ENCODE measurements around the gene UNC13B.

The UNC13B gene

DNA sequence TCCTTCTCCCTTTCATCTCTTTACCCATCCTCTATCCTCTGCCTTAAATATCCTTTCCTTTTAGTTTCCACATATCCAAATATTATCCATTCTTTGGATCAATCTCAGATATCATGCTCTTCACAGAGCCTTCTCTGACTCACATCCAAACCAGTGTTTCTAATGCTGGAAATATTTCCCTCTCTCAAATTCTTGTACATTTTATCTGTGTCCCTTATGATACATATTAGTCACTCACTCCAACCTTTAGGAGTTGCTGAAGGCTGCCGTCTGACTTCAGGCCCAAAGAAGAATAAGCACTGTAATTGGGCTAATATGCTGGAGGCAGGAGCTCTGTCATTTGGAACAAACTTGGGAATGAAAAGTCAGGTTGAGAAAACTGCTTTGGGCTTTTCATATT lies 171.7 kb downstream of the UNC13B start:
- DNase-seq (ENCODE audit: low read depth in 2 of 2): peak; percentile 51 to 64

DNA sequence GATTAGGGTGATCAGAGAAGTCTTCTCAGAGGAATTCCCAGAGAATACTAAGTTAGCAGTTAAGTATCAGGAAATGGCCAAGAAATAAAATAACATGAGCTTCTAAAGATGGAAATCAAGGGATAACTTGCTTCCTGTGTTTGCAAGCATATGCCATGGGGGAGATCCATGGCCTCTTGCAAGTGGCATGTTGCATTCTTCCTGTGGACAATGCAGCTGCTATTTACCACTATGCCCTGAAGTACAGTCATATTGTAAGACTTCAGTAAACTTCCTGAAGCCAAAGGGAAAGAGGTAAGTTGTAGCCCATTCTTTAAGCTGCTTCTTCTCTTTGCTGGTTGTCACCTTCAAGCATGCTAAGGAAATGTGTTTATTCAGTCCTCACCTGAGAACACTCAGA lies 173.4 kb downstream of the UNC13B start:
- DNase-seq (ENCODE audit: low read depth in 2 of 2): no peak

DNA sequence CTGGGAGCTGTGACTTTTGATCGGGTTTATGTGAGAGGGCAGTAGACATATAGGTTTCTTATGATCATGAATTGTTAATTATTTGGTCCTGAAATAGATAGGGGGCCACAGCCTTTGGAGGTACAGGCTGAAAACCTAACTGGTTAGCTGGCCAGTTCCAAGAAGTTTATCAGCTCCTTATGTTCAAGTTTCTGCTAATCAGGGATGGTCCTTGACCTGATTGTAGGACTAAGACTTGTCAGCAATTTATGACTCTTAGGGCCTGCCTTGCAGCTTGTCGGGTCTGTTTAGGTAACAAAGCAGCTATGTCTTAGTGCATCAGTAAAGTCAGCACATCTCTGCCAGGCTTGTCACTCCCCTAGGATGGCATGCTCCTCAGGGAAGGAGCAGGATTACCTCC lies 176.3 kb downstream of the UNC13B start:
- DNase-seq (ENCODE audit: low read depth in 2 of 2): no peak

DNA sequence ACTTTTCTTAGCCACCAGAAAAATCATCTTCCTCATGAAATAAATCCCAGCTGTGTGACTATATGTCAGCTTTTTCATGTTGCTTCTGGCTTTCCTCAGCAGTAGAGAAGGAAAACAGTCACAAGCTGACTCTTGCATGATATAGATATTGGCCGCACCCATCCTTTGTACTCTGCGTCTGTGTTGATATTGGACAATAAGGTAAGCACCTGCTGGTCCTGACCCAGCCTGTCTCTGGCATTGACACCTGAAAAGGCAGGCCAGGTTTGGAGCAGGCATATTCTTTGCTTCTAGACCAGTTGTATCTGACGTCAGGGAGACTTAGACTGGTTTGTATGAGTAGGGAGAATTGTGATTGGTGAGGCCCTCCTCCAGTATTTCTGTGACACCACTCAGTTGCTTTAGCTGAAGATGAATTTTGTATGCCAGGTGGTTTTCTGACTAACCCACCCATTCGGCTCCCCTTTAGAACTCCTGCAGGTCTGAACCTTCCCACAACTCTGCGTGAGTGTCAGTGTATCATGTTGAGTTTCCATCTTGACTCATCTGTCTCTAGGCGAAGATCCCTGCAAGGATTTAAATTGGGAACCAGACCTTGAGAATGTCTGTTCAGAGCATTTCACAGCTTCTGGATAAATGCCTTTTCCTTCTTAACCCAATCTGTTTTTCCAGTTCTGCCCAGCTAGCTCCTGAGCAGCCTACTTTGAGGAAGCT lies 176.9 kb downstream of the UNC13B start:
- DNase-seq (ENCODE audit: low read depth in 2 of 2): no peak

DNA sequence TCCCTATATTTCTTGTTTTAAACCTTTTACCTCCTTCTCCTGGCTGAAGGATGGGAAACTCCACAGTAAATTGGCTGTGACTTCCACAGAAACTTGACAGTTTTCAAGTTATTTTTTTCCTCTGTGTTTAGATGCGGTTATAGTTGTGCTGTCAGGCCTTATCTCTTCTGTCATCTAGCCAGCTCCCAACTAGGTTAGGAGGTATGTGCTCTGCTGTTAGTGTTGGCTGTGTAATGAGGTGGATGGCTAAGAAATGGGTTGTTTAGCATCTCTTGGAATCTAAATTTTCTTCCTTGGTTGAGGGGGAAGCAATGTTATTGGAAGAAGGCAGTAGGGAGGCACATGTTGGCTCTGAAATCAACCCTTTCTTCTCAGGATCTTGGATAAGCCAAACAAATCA lies 178.2 kb downstream of the UNC13B start:
- peak in 1 of 2 experiments; percentile 17 for DNase-seq (ENCODE audit: low read depth in 2 of 2)

DNA sequence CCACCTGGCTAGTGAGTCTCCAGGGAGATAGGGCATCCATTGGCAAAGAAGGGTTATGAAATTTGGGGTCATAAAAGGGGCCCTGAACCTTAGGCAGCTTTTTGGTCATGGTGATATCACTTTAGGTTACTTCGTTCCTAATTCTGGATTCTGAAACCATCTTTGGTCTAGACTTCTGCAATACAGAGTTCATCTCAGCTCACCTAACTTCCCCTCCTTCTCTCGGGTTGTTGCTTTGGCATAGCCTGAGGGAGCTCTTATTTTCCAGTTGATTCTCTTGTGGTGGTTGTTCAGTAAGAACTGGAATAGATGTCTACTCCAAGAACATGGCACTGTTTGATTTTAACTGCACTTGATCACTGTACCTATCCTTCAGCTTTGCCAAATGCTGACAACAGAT lies 179.2 kb downstream of the UNC13B start:
- no peak for DNase-seq (ENCODE audit: low read depth in 2 of 2)

DNA sequence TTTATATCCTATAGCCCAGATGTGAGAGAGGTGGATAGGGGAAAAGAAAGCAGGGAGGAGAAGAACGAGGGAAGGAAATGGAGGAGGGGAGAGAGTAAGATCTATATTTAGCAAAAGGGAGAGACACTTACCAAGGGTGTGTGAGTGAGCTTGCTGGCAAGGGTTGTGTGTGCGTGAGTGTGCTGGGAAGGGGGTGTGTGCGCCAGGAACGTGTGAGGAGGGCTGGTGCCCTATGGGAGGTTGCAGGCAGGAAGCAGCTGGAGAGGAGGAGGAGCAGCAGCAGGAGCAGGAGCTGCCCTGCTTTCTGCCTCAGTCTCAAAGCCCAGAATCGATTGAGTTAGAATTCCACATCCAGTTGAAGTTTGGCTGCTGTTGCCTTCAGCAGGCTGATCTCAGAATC lies 179.8 kb downstream of the UNC13B start:
- peak; percentile 54 to 58 for DNase-seq (ENCODE audit: low read depth in 2 of 2)

DNA sequence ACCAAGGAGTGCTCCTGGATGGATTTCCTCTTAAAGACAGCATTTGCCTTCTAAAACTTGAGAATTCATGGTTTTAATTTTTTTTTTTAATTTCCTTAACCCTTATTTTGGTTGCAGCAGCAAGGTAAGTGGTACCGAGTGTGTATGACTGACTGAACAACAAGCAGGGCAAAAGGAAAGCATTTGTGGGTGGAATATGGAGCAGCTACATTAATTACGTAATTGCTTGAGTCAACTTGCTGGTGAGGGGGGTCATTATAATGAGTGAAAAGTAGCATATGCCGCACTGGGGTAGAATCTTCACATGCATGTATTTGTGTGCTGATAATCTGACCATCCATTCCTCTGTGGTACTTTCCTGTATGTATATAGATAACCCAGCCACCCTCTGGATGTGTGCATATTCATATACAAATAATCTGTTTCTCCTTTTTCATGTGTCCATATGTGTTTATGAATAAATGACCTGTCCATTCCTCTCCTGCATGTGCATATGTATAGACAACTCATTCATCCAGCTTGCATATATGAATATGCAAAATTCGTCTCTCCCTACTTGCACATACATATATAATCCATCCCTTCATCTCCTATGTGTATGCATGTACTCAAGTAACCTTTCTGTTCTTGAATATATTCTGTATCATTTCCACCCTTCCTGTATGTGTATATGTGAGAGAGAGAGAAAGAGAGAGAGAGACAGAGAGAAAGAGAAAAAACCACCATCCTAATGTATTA lies 180.6 kb downstream of the UNC13B start:
- no peak for DNase-seq (ENCODE audit: low read depth in 2 of 2)

DNA sequence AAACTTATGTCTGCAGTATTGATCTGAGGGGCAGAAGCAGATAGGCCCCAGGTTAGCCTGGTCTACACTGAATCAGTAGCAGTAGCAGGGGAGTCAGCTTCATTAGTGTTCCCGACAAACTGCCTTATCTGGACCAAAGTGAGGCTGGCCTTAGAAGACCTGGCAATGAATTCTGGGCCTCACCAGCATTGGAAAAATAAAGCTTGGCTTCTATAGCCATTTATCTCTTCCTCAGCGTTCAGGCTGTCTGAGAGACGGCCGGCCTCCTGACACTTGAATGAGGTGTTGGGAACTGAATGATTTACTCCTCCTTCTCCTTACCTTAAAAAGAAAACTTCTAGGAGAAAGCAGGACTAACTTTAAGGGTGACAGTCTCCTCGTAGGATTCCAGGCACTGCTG lies 186.3 kb downstream of the UNC13B start:
- no peak for DNase-seq (ENCODE audit: low read depth in 2 of 2)

DNA sequence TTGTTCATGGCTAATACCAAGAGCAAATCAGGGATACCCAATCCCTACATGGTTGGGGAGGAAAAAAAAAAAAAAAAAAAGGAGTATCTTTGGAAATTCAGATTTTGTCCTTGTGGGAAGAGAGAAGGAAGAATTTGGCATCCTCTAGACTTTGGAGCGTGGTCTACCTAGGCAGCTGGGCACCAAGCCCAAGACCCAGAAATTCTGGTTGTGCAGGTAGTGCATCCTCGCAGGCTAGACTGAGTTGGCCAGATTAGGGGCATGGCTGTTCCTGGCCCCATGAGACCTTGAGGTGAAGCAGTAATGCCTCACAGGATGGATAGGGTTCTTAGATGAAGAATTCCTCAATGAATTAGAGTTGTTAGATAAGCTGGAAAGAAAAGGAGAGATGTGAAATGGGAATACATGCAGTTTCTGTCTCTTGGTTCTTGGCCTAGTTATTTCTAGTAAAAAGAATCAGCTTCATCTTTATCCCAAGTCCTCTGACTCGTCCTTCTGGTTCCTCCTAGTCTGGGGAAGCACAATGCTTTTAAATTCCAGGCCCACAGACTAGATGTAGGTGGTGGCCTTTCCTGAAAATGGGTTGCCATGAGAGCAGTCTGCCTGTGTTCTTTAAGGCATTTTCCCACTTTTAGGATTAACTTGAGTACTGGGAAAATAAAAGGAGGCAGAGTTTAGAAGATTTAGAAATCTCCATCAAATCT lies 187.6 kb downstream of the UNC13B start:
- no peak for DNase-seq (ENCODE audit: low read depth in 2 of 2)

DNA sequence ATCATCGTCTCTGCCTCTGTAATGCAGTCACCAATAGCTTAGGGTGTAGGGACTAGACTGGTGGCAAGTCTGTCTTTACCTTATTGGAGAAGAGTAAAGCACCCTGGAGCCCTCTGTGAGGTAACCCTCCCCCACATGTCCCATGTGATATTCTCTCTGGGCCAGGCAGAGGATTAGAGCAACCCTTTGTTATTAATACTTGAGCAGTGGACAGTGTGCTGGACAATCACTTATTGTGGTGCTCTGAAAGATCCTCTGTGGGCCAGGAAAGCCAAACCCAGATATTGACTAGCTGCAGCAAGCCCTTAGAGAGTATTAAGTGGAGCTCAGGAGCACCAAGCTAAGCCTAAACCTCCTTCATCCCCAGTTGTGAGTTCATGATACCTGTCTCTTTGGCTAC lies 188.4 kb downstream of the UNC13B start:
- no peak for DNase-seq (ENCODE audit: low read depth in 2 of 2)

DNA sequence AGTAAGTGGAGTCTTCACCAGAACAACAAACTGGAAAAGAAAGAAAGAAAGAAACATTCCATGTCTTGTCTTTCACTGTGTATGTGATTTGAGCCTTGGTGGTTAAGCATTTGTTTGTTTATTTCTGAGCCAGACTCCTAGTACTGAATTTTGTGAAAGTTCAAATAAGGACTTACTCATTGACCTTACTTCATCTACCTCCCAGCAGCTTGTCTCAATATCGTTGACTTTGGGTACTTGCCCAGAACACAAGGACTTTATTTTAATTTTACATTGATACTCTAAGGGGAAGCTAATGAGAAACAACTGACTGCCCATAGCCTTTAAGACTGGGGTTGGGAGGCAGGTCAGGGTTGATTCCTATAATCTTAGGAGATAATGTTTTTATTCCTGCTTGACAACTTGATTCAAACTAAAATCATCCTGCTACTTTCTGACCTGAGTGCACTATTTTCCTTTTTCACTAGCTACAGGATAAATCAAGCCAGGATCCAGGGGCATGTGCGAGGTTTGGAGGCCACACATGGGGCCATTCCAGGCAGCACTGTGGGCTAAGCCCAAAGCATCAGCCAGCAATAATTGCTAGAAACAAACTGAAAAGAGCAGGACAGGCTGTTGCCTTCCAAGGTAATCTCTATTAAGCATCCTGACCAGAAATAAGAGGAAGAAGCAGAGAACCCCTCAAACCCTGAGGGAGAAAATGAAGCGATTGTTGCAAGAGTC lies 189.2 kb downstream of the UNC13B start:
- peak; percentile 34 to 38 for DNase-seq (ENCODE audit: low read depth in 2 of 2)

DNA sequence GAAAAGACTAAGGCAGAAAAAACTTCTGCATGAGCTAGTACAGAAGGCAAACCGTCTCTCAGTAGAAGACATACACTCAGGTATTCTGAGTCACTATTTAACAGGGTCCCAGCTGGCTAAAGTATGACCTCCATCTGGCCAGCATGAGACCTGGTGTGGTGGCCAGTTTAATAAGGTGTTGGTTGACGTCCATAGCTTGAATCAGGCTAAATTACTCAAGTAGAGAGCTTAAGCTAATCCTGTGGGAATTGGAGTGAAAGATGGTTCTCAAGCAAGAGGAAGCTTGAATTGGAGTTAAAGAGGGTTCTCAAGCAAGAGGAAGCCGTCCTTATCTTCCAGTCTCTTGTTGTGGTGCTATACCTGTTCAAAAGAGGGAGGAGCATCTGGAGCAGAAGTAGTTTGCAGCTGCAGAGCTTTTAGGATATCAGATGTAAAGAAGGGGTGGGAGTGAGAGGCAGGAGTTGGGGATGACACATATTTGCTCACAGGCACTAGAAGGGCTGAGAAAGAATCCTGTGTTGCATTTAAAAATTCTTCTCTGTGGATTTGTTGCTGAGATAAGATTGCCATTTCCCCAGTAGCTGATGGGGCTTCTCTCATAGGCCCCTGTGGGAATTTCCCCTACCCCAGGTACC lies 192.0 kb downstream of the UNC13B start:
- no peak for DNase-seq (ENCODE audit: low read depth in 2 of 2)

DNA sequence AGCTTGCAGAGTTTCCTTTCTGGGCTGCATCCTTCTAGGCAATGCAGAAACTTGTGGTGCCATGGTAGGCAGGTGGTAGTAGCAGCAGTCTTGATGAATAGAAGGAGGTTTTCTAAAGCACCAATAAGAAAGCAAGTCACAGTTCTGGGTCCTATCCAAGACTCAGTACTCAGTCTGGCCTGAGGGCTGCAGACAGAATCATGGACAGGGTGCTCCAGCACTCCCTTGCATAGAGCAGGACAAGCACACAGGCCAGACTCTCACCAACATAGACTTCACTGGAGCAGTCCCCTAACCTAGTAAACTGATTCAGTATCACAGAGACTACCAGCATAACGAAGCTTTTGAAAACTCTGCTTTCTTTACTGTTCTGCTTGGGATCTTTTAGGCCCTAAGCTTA lies 194.1 kb downstream of the UNC13B start:
- no peak for DNase-seq (ENCODE audit: low read depth in 2 of 2)

DNA sequence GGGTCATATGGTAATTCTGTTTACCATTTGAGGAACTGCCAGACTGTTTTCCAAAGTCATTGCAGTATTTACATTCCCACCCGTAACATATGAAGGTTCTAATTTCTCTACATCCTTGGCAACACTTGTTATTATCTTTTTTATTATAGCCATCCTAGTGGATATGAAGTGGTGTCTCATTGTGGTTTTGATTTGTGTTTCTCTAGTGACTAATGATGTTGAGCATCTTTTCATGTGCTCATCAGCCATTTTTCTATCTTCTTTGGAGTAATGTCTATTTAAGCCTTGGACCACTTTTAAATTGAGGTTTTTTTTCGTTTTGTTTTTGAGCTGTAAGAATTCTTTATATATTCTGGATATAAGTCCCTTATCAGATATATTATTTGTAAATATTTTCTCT lies 195.3 kb downstream of the UNC13B start:
- DNase-seq (ENCODE audit: low read depth in 2 of 2): no peak

DNA sequence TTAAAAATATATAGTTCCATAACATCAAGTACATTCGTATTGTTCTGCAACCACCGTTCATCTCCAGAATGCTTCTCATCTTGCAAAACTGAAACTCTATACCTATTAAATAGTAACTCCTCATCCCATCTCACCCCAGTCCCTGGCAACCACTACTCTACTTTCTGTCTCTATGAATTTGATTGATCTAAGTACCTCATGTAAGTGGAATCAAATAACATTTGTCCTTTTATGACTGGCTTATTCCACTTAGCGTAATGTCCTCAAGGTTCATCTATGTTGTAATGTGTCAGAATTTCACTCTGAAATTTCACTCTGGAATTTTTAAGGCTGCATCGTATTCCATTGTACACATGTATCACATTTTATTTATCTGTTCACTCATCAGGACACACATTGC lies 196.0 kb downstream of the UNC13B start:
- DNase-seq (ENCODE audit: low read depth in 2 of 2): no peak

DNA sequence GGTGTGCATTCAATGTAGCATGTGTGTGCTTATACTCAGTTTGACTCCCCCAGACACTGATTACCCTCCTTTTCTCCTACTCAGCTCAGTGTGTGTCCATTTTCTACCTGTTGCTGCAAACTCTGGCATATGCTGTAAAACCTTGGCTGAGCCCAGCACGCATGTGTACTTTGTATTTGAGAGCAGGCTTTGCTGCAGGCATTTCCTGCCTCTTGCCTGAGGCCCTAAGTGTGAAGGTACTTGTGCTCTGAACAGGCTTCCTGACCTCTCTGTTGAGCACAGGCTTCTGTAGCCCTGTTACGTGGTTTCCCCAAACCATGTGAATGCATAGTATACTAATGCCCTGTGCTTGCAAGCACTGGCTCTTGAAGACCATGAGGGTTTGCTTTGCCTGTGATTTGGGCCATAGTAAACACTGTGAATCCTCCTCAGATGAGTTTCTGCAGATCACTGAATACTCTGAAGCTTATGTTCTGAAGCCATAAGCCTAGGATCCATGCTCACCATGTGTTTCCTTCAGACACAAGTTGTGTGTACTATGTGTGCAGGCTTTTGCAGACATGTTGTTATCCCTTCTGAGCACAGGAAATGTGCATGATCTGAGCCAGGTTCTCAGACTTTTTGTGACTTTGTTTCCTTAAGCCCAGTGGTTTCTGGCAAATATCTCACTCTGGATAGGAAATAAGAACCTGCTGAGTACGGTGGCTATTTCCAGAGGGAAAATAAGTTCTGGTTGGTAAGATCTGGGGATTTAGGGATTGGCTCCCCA lies 203.2 kb downstream of the UNC13B start:
- no peak for DNase-seq (ENCODE audit: low read depth in 2 of 2)

DNA sequence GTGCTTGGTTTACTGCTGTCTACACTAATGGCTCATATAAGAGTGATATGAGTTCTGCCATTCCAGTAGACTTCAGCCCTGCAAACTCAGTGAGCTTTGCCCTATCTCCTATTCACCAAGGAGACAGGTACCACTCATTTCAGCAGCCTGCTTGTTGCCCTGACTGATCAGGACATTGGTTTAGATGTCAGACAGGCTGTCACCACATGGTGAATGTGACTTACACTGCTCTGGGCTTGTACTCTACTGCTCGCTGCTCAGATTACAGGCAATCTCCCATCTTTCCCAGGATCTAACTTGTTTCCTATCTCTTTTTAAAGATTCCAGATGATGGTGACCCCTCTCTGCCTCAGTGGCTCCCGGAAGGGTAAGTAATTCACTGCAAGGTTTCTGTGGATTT lies 204.8 kb downstream of the UNC13B start:
- no peak for DNase-seq (ENCODE audit: low read depth in 2 of 2)

DNA sequence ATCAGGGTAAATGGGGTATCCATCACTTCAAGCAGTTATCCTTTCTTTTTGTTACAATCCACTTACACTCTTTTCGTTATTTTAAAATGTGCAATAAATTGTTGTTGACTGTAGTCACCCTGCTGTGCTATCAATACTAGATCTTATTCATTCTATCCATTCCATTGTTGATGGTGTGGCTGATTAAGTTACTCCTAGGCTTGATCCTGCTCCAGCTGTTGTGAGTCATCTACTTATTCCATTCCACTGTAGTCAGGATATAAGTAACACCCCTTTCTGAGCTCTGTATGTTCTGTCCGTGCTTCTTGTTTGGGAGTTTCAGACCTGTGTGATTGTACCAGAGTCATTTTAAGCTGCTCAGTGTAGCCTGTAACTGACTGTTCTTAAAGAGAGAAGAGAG lies 205.6 kb downstream of the UNC13B start:
- DNase-seq (ENCODE audit: low read depth in 2 of 2): peak; percentile 87 to 88

DNA sequence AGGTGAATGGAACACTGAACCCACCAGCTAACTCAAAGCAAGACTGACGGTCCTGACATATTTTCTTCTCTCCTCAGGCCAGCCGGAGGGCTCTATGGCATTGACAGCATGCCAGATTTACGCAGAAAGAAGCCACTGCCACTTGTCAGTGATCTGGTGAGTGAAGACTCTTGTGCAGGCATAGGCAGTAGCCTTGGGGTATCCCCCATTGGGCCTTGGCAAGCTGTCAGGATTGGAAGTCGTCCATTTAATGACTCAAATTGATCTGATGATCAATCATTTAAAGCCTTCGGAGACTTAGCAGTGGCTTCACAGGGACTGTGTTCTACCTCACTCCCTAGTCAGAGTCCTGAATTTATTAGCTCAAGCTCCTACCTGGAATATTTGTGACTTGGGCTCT lies 208.4 kb downstream of the UNC13B start:
- DNase-seq (ENCODE audit: low read depth in 2 of 2): no peak

DNA sequence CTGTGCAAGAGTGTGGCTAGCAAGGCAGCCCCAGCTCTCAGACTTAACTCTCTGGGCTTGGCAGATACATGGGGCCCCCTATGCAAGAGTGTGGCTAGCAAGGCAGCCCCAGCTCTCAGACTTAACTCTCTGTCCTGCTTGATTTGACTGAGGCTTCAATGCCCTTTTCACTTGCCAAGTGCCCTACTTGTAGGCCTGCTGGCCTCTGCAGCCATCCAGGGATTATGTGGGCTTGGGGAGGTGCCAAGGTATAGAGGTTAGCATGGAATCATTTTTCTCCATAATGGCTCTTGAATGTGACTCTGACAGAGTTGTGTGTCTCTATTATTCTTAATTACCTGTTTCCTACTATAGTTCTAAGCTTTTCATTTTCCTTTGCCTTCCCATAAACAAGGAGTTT lies 212.6 kb downstream of the UNC13B start:
- DNase-seq (ENCODE audit: low read depth in 2 of 2): no peak

Measured in fibroblast of skin of left biceps (primary cell).